ENCODE results near the gene TUFT1. TPM values are rescaled to one million over a fixed set of nuclear protein-coding genes. Genes with fewer than 3 reads are reported as not detected.

The TUFT1 gene
- total and polyA plus RNA-seq, 9 of the 15 experiments (the other 6 are each of a cell fraction or from before 2014, with no cell fraction given) = 0.54 to 2.0 (median 1.7) TPM

DNA sequence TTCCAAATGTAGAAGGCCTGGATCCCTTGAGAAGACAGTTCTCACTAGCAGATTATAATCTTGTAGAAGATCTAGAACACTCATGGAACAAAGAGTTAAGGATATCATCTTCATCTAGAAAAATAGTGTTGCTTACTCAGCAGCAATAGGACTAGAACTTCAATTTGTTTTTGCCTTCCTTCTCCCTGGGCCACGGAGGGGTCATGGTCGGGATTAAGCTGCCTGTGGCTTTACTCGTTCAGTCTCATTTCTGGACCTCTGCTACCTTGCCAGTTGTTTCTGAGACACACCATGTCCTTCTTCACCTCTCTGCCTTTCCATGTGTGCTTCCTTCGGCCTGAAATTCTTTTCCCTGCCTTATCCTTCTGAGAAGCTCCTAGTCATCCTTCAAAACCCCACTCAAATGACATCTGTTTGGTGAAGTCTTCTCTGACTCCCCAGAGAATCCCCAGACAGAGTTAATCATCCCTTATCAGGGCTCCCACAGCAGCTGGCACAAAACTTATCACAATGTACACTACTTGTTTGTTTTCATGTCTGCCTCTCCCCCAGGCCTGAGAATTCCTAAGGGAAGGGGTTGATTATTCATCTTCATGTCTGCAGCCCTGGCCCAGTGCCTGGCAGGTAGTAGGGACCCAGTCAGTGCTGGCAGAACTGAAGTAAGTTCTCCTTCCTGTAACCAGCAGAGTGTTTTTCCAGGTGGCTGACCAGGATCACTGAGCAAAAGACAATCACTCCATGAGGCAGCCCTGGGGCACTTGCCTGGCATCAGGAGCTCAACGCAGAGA lies 56.3 kb downstream of the TUFT1 start (continued):
- TF ChIP-seq KDM4B (IDR thresholded peaks at IDR 0.05; ENCODE audit: borderline replicate concordance in 2 of 2, low read depth in 1 of 2) (no peak), HNRNPLL (IDR thresholded peaks at IDR 0.05; ENCODE audit: low read depth, low read length, poor library complexity, severe bottlenecking) (no peak), SMAD1 (IDR thresholded peaks at IDR 0.05; ENCODE audit: low read depth, low read length, partially characterized antibody) (peak; percentile 77), ZNF780A (CRISPR knock-in tag; IDR thresholded peaks at IDR 0.05) (no peak), ZNF217 (CRISPR knock-in tag; IDR thresholded peaks at IDR 0.05) (no peak), RHOXF2B (CRISPR knock-in tag; conservative IDR thresholded peaks at IDR 0.05) (no peak), L3MBTL2 (IDR thresholded peaks at IDR 0.05) (no peak; the same call in 1 of the 2 replicates), PTTG1 (tag; IDR thresholded peaks at IDR 0.05; ENCODE audit: low read depth) (no peak), SMAD3 (CRISPR knock-in tag; conservative IDR thresholded peaks at IDR 0.05) (peak; percentile 69; the same call in 1 of the 2 replicates)
- TF ChIP-seq, protein P1, sequence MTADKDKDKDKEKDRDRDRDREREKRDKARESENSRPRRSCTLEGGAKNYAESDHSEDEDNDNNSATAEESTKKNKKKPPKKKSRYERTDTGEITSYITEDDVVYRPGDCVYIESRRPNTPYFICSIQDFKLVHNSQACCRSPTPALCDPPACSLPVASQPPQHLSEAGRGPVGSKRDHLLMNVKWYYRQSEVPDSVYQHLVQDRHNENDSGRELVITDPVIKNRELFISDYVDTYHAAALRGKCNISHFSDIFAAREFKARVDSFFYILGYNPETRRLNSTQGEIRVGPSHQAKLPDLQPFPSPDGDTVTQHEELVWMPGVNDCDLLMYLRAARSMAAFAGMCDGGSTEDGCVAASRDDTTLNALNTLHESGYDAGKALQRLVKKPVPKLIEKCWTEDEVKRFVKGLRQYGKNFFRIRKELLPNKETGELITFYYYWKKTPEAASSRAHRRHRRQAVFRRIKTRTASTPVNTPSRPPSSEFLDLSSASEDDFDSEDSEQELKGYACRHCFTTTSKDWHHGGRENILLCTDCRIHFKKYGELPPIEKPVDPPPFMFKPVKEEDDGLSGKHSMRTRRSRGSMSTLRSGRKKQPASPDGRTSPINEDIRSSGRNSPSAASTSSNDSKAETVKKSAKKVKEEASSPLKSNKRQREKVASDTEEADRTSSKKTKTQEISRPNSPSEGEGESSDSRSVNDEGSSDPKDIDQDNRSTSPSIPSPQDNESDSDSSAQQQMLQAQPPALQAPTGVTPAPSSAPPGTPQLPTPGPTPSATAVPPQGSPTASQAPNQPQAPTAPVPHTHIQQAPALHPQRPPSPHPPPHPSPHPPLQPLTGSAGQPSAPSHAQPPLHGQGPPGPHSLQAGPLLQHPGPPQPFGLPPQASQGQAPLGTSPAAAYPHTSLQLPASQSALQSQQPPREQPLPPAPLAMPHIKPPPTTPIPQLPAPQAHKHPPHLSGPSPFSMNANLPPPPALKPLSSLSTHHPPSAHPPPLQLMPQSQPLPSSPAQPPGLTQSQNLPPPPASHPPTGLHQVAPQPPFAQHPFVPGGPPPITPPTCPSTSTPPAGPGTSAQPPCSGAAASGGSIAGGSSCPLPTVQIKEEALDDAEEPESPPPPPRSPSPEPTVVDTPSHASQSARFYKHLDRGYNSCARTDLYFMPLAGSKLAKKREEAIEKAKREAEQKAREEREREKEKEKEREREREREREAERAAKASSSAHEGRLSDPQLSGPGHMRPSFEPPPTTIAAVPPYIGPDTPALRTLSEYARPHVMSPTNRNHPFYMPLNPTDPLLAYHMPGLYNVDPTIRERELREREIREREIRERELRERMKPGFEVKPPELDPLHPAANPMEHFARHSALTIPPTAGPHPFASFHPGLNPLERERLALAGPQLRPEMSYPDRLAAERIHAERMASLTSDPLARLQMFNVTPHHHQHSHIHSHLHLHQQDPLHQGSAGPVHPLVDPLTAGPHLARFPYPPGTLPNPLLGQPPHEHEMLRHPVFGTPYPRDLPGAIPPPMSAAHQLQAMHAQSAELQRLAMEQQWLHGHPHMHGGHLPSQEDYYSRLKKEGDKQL (CRISPR knock-in tag; IDR thresholded peaks at IDR 0.05; ENCODE audit: borderline replicate concordance) = no peak
- TF ChIP-seq, protein P2, sequence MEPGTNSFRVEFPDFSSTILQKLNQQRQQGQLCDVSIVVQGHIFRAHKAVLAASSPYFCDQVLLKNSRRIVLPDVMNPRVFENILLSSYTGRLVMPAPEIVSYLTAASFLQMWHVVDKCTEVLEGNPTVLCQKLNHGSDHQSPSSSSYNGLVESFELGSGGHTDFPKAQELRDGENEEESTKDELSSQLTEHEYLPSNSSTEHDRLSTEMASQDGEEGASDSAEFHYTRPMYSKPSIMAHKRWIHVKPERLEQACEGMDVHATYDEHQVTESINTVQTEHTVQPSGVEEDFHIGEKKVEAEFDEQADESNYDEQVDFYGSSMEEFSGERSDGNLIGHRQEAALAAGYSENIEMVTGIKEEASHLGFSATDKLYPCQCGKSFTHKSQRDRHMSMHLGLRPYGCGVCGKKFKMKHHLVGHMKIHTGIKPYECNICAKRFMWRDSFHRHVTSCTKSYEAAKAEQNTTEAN (CRISPR knock-in tag; IDR thresholded peaks at IDR 0.05) = no peak
- TF ChIP-seq, protein P3, sequence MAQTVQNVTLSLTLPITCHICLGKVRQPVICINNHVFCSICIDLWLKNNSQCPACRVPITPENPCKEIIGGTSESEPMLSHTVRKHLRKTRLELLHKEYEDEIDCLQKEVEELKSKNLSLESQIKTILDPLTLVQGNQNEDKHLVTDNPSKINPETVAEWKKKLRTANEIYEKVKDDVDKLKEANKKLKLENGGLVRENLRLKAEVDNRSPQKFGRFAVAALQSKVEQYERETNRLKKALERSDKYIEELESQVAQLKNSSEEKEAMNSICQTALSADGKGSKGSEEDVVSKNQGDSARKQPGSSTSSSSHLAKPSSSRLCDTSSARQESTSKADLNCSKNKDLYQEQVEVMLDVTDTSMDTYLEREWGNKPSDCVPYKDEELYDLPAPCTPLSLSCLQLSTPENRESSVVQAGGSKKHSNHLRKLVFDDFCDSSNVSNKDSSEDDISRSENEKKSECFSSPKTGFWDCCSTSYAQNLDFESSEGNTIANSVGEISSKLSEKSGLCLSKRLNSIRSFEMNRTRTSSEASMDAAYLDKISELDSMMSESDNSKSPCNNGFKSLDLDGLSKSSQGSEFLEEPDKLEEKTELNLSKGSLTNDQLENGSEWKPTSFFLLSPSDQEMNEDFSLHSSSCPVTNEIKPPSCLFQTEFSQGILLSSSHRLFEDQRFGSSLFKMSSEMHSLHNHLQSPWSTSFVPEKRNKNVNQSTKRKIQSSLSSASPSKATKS (CRISPR knock-in tag; IDR thresholded peaks at IDR 0.05) = no peak
- TF ChIP-seq, protein P4, sequence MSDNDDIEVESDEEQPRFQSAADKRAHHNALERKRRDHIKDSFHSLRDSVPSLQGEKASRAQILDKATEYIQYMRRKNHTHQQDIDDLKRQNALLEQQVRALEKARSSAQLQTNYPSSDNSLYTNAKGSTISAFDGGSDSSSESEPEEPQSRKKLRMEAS (CRISPR knock-in tag; IDR thresholded peaks at IDR 0.05) = peak; percentile 13; the same call in 1 of the 2 replicates
- TF ChIP-seq, protein P5, sequence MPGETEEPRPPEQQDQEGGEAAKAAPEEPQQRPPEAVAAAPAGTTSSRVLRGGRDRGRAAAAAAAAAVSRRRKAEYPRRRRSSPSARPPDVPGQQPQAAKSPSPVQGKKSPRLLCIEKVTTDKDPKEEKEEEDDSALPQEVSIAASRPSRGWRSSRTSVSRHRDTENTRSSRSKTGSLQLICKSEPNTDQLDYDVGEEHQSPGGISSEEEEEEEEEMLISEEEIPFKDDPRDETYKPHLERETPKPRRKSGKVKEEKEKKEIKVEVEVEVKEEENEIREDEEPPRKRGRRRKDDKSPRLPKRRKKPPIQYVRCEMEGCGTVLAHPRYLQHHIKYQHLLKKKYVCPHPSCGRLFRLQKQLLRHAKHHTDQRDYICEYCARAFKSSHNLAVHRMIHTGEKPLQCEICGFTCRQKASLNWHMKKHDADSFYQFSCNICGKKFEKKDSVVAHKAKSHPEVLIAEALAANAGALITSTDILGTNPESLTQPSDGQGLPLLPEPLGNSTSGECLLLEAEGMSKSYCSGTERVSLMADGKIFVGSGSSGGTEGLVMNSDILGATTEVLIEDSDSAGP (CRISPR knock-in tag; IDR thresholded peaks at IDR 0.05) = no peak

Measured in K562 (cell line).